IMR-90 (cell line): ENCODE results near the gene ATXN1. TPM values are rescaled to one million over a fixed set of nuclear protein-coding genes. Genes with fewer than 3 reads are reported as not detected.

Source experiments
- ATAC-seq: fragments of 200-7000 bp; cut with Tn5 transposase; 2 replicates; pipeline ENCODE4 v1.9.1; 2020; ENCODE audit warnings: low read depth, mild to moderate bottlenecking, moderate library complexity
- BruUV-seq: library from RNA; stranded (reverse); fragments of 400-500 nt; replicated peaks from 2 replicates; lab custom pipeline; 2021; lab: Mats Ljungman, UMichigan
- CTCF ChIA-PET: fragments of 300-600 bp; formaldehyde crosslinking; extraction: SDS; loops from one replicate; lab custom pipeline; 2021; ENCODE audit warnings: antibody characterized with exemption; lab: Yijun Ruan, JAX
- POLR2A ChIA-PET: fragments of 300-600 bp; sonication (Branson Sonifier 250); formaldehyde crosslinking; loops from one replicate; lab custom pipeline; 2022; ENCODE audit warnings: antibody characterized with exemption; ENCODE audit not compliant: unreplicated experiment; lab: Charles Lee
- DNase-seq: peaks from one replicate; pipeline ENCODE4 v3.0.0; 2013
- H2AFZ ChIP-seq: replicated peaks from 2 replicates; pipeline ENCODE3; 2013; ENCODE audit warnings: low read length, mild to moderate bottlenecking; ENCODE audit not compliant: poor library complexity
- H2AK5ac ChIP-seq: 2 replicates; pipeline ENCODE4 v1.6.1; 2013; ENCODE audit warnings: low read depth, low read length, inconsistent platforms
- H2AK9ac ChIP-seq: replicated peaks from 2 replicates; pipeline ENCODE3; 2013; ENCODE audit warnings: mild to moderate bottlenecking, low read depth, low read length, moderate library complexity; ENCODE audit not compliant: poor library complexity
- H2BK120ac ChIP-seq: 2 replicates; pipeline ENCODE4 v1.6.1; 2013; ENCODE audit warnings: low read depth, low read length, inconsistent platforms
- H2BK15ac ChIP-seq: 3 replicates; pipeline ENCODE4 v1.6.1; 2013; ENCODE audit warnings: low read depth, low read length, inconsistent platforms
- H2BK20ac ChIP-seq: 2 replicates; pipeline ENCODE4 v1.6.1; 2013; ENCODE audit warnings: low read depth, mild to moderate bottlenecking, inconsistent platforms, low read length, moderate library complexity
- H2BK5ac ChIP-seq: 2 replicates; pipeline ENCODE4 v1.6.1; 2013; ENCODE audit warnings: mild to moderate bottlenecking, low read depth, low read length, inconsistent platforms; ENCODE audit not compliant: poor library complexity, severe bottlenecking
- H3K14ac ChIP-seq: replicated peaks from 2 replicates; pipeline ENCODE4 v1.6.1; 2013; ENCODE audit warnings: low read depth, low read length, inconsistent platforms
- H3K18ac ChIP-seq: 2 replicates; pipeline ENCODE4 v1.6.1; 2013; ENCODE audit warnings: low read depth, low read length, control low read depth
- H3K23ac ChIP-seq: 2 replicates; pipeline ENCODE4 v1.6.1; 2013; ENCODE audit warnings: low read depth, low read length, inconsistent platforms
- H3K27ac ChIP-seq: 2 replicates; pipeline ENCODE4 v1.5.1; 2013; ENCODE audit warnings: mild to moderate bottlenecking, control low read depth, low read length; ENCODE audit not compliant: insufficient read depth
- H3K27me3 ChIP-seq: 2 replicates; pipeline ENCODE4 v1.6.1; 2013; ENCODE audit warnings: low read length; ENCODE audit not compliant: control insufficient read depth, insufficient read depth
- H3K36me3 ChIP-seq: 2 replicates; pipeline ENCODE4 v1.6.1; 2013; ENCODE audit warnings: low read length, mixed read lengths; ENCODE audit not compliant: control insufficient read depth, insufficient read depth
- H3K4ac ChIP-seq: 2 replicates; pipeline ENCODE4 v1.6.1; 2013; ENCODE audit warnings: low read depth, low read length, inconsistent platforms
- H3K4me1 ChIP-seq: 2 replicates; pipeline ENCODE4 v1.6.1; 2013; ENCODE audit warnings: low read length, mixed read lengths; ENCODE audit not compliant: control insufficient read depth, insufficient read depth
- H3K4me2 ChIP-seq: 2 replicates; pipeline ENCODE4 v1.6.1; 2013; ENCODE audit warnings: low read depth, mild to moderate bottlenecking, control low read depth, low read length, moderate library complexity
- H3K4me3 ChIP-seq: 2 replicates; pipeline ENCODE4 v1.5.1; 2013; ENCODE audit warnings: low read depth, mild to moderate bottlenecking, control low read depth, low read length, moderate library complexity; ENCODE audit not compliant: insufficient read depth
- H3K56ac ChIP-seq: 2 replicates; pipeline ENCODE4 v1.6.1; 2013; ENCODE audit warnings: low read length, inconsistent platforms; ENCODE audit not compliant: insufficient read depth; ENCODE audit errors: extremely low read depth
- H3K79me1 ChIP-seq, 2 experiments: 2 replicates each; pipeline ENCODE4 v1.6.1; 2013; ENCODE audit warnings: low read length in 2 of 2, inconsistent platforms in 1 of 2, low read depth in 1 of 2
- H3K9ac ChIP-seq: 2 replicates; pipeline ENCODE4 v1.6.1; 2013; ENCODE audit warnings: low read depth, low read length, control low read depth
- H3K9me1 ChIP-seq: 2 replicates; pipeline ENCODE4 v1.6.1; 2013; ENCODE audit warnings: low read length, inconsistent platforms; ENCODE audit not compliant: insufficient read depth
- H3K9me3 ChIP-seq: 2 replicates; pipeline ENCODE4 v1.6.1; 2013; ENCODE audit warnings: low read length; ENCODE audit not compliant: control insufficient read depth, insufficient read depth
- H4K20me1 ChIP-seq: 2 replicates; pipeline ENCODE4 v1.6.1; 2013; ENCODE audit warnings: low read length, inconsistent platforms; ENCODE audit not compliant: insufficient read depth
- H4K5ac ChIP-seq: 2 replicates; pipeline ENCODE4 v1.6.1; 2013; ENCODE audit warnings: mild to moderate bottlenecking, low read depth, low read length, control low read depth
- H4K8ac ChIP-seq, 2 experiments: 2 replicates each; pipeline ENCODE4 v1.6.1; 2013; ENCODE audit warnings: low read depth in 2 of 2, low read length in 2 of 2, control low read depth in 1 of 2, inconsistent platforms in 1 of 2
- H4K91ac ChIP-seq: 2 replicates; pipeline ENCODE4 v1.6.1; 2013; ENCODE audit warnings: low read depth, low read length, inconsistent platforms; ENCODE audit not compliant: insufficient read depth
- CEBPB ChIP-seq: IDR thresholded peaks from 2 replicates; pipeline ENCODE4 v1.6.1; 2012; ENCODE audit warnings: low read depth, low read length, improper control_type of control experiment
- CHD1 ChIP-seq: IDR thresholded peaks from 2 replicates; pipeline ENCODE4 v1.6.1; 2012; ENCODE audit warnings: low read depth, low read length, improper control_type of control experiment
- FOS ChIP-seq: fragments of 150-350 bp; IDR thresholded peaks from 2 replicates; pipeline ENCODE4 v1.6.1; 2016; ENCODE audit warnings: low read depth, low read length
- MAFK ChIP-seq: IDR thresholded peaks from 2 replicates; pipeline ENCODE4 v1.6.1; 2012; ENCODE audit warnings: low read depth, low read length, improper control_type of control experiment
- MAZ ChIP-seq: IDR thresholded peaks from 2 replicates; pipeline ENCODE4 v1.6.1; 2012; ENCODE audit warnings: low read depth, mild to moderate bottlenecking, low read length, improper control_type of control experiment, moderate library complexity, borderline replicate concordance
- MXI1 ChIP-seq: IDR thresholded peaks from 2 replicates; pipeline ENCODE4 v1.6.1; 2012; ENCODE audit warnings: low read depth, mild to moderate bottlenecking, low read length, moderate library complexity, borderline replicate concordance
- NFE2L2 ChIP-seq: fragments of 150-350 bp; IDR thresholded peaks from 2 replicates; pipeline ENCODE4 v1.6.1; 2016; ENCODE audit warnings: low read depth, mild to moderate bottlenecking, low read length
- POLR2A ChIP-seq: IDR thresholded peaks from 2 replicates; pipeline ENCODE4 v1.6.1; 2012; ENCODE audit warnings: mild to moderate bottlenecking, low read depth, low read length
- RAD21 ChIP-seq: IDR thresholded peaks from 2 replicates; pipeline ENCODE4 v1.6.1; 2012; ENCODE audit warnings: low read length, improper control_type of control experiment
- RCOR1 ChIP-seq: IDR thresholded peaks from 2 replicates; pipeline ENCODE4 v1.6.1; 2012; ENCODE audit warnings: mild to moderate bottlenecking, low read length, improper control_type of control experiment; ENCODE audit not compliant: insufficient replicate concordance
- SMC3 ChIP-seq: fragments of 150-350 bp; IDR thresholded peaks from 2 replicates; pipeline ENCODE4 v1.6.1; 2016; ENCODE audit warnings: low read depth, mild to moderate bottlenecking, antibody characterized with exemption, low read length, moderate library complexity
- WGBS, 2 experiments: methylation state at CpG; one replicate each; pipeline versions ENCODE4 v1.1.5 to v1.1.7; 2013; ENCODE audit warnings: missing lambda C conversion rate in 2 of 2; ENCODE audit not compliant: insufficient read length in 1 of 2; ENCODE audit errors: extremely low coverage in 2 of 2; 5-methylcytosine and 5-hydroxymethylcytosine counted together
- dilution Hi-C: fragments of 300-500 bp; cut with HindIII; formaldehyde crosslinking; loops from one replicate; pipeline ENCODE4 v1.14.3; 2018; ENCODE audit warnings: low sequenced_read_pairs; ENCODE audit not compliant: unreplicated experiment
- in situ Hi-C: fragments of 300-500 bp; cut with MboI; formaldehyde crosslinking; loops from 3 replicates; pipeline ENCODE4 v1.14.3; 2019; ENCODE audit warnings: low sequenced_read_pairs, inconsistent platforms, mixed read lengths
- intact Hi-C: fragments of 100-400 bp; cut with micrococcal nuclease; formaldehyde crosslinking; loops from 2 replicates; pipeline ENCODE4 v1.10.0; 2022
- polyA plus RNA-seq, 3 experiments: library from polyadenylated mRNA; depleted of rRNA; stranded (reverse); fragments of >200 nt; gene quantifications; 2 replicates each; pipeline ENCODE4 v1.2.3, GENCODE V29; 2012; ENCODE audit warnings: low replicate concordance in 1 of 3
- total RNA-seq: library from RNA; depleted of rRNA; stranded (reverse); fragments of >200 nt; gene quantifications from 2 replicates; pipeline ENCODE4 v1.2.3, GENCODE V29; 2012
- TF ChIP-seq, protein P1 (sequence below): fragments of 150-350 bp; IDR thresholded peaks from 2 replicates; pipeline ENCODE4 v1.6.1; 2017; ENCODE audit warnings: mild to moderate bottlenecking, antibody characterized with exemption, low read length, low read depth
- TF ChIP-seq, protein P2 (sequence below): fragments of 150-350 bp; IDR thresholded peaks from 2 replicates; pipeline ENCODE4 v1.6.1; 2016; ENCODE audit warnings: low read depth, mild to moderate bottlenecking, low read length, moderate library complexity, borderline replicate concordance

ATXN1 gene
- total and polyA plus RNA-seq, 2 of the 4 experiments (the other 2 are of a cell fraction): 7.3 to 11.1 TPM

DNA sequence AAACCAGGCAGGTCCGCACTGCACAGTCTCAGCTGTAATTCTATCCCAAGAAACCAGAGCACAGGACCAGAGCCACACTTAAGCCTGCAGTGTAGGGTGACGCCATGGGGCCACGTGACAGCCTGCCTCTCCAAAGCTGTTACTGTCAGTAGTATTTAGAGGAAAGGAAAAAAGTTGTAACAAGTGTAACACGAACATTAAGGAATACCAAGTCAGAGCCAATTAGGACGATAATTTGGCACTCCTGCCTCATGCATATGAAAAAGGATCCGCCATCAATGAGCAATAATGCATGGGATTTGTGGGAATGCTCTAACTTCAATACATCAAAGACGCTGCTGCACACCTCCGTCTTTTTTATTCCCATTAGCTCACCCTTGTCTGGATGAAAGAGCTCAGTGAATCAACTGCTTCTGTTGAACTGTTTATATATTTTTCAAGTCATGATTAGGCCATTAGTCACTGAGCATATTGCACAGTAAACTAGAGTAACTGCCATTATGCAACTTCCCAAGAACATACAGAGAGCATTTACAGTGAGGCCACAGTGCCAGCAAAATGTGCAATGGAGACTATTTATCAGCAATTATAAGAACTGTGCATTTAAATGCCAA lies 79.9 kb downstream of the ATXN1 start (continued):
- TF ChIP-seq RCOR1 (no peak), POLR2A (no peak)

DNA sequence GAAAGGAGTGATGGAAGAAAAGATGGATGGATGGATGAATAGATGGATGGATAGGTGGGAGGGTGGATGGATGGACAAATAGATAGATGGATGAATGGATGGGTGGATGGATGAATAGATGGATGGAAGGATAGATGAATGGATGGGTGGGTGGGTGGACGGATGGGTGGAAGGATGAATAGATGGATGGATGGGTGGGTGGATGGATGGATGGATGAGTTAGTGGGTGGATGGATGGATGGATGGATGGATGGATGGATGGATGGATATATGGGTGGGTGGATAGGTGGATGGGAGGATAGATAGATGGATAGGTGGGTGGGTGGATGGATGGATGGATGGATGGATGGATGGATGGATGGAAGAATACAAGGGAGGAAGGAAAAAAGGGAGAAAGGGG lies 82.2 kb downstream of the ATXN1 start:
- no peak overlapping the region for H3K27ac ChIP-seq
- H3K14ac ChIP-seq: no peak overlapping the region
- H4K20me1 ChIP-seq: peaks cover 17% of the 10 kb centered on the region; the same call in 1 of the 2 replicates
- H2BK120ac ChIP-seq: no peak overlapping the region
- in situ Hi-C loops: no loop called here
- DNase-seq: no peak
- intact Hi-C loops: no loop called here
- no peak overlapping the region for H3K4ac ChIP-seq
- peaks cover 24% of the 10 kb centered on the region for H3K4me1 ChIP-seq
- no TSS peak for BruUV-seq
- WGBS, 2 experiments: 100% methylated on average over 1 of the region's 1 CpG; no CpG with 5 or more reads in 1 of the 2 experiments
- H4K5ac ChIP-seq: no peak overlapping the region
- H4K8ac ChIP-seq: no peak overlapping the region
- no peak overlapping the region for H3K9ac ChIP-seq
- no peak overlapping the region for H2AK9ac ChIP-seq
- POLR2A ChIA-PET: no interaction called here
- H3K4me2 ChIP-seq: no peak overlapping the region
- H2AFZ ChIP-seq: no peak overlapping the region
- H2BK5ac ChIP-seq: no peak overlapping the region
- CTCF ChIA-PET: no interaction called here
- H3K27me3 ChIP-seq: no peaks in the 10 kb centered on the region
- no peak overlapping the region for H4K91ac ChIP-seq
- dilution Hi-C loops: no loop called here
- no peak overlapping the region for H3K23ac ChIP-seq
- H3K4me3 ChIP-seq: no peak overlapping the region
- no peak for ATAC-seq
- H3K9me1 ChIP-seq: peaks cover 10% of the 10 kb centered on the region
- H2BK15ac ChIP-seq: no peak overlapping the region
- H3K36me3 ChIP-seq: no peaks in the 10 kb centered on the region
- no peak overlapping the region for H2BK20ac ChIP-seq
- no peak overlapping the region for H2AK5ac ChIP-seq
- no peaks in the 10 kb centered on the region for H3K9me3 ChIP-seq
- H3K18ac ChIP-seq: no peak overlapping the region
- H3K56ac ChIP-seq: no peak overlapping the region
- H3K79me1 ChIP-seq: peaks cover 12 to 46% of the 10 kb centered on the region in 2 experiments
- TF ChIP-seq FOS: no peak
- no peak for TF ChIP-seq RAD21
- TF ChIP-seq CHD1: no peak
- TF ChIP-seq, protein P1, sequence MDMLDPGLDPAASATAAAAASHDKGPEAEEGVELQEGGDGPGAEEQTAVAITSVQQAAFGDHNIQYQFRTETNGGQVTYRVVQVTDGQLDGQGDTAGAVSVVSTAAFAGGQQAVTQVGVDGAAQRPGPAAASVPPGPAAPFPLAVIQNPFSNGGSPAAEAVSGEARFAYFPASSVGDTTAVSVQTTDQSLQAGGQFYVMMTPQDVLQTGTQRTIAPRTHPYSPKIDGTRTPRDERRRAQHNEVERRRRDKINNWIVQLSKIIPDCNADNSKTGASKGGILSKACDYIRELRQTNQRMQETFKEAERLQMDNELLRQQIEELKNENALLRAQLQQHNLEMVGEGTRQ: no peak
- TF ChIP-seq MAZ: no peak
- no peak for TF ChIP-seq CEBPB
- no peak for TF ChIP-seq MXI1
- no peak for TF ChIP-seq NFE2L2
- no peak for TF ChIP-seq SMC3
- TF ChIP-seq MAFK: no peak
- no peak for TF ChIP-seq POLR2A
- TF ChIP-seq, protein P2, sequence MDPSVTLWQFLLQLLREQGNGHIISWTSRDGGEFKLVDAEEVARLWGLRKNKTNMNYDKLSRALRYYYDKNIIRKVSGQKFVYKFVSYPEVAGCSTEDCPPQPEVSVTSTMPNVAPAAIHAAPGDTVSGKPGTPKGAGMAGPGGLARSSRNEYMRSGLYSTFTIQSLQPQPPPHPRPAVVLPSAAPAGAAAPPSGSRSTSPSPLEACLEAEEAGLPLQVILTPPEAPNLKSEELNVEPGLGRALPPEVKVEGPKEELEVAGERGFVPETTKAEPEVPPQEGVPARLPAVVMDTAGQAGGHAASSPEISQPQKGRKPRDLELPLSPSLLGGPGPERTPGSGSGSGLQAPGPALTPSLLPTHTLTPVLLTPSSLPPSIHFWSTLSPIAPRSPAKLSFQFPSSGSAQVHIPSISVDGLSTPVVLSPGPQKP: no peak
- no peak for TF ChIP-seq RCOR1
